Measurements from ENCODE around the gene KRTAP20-4.

Gene KRTAP20-4

GRCh38 chr21:30620522-30620921, at the start of gene KRTAP20-4:
TSS of gene KRTAP20-4 (plus strand) at chr21:30620627.
- DNase-seq: no peak

GRCh38 chr21:30577766-30578165, 42.7 kb upstream of the KRTAP20-4 start:
- no peak for DNase-seq

GRCh38 chr21:30579346-30579745, 41.1 kb upstream of the KRTAP20-4 start:
- DNase-seq: no peak

- DNase-seq: no peak
Observed at GRCh38 chr21:30580132-30580531, 40.3 kb upstream of the KRTAP20-4 start.

- DNase-seq: no peak
Observed at GRCh38 chr21:30582870-30583269, 37.6 kb upstream of the KRTAP20-4 start.

GRCh38 chr21:30590297-30590696, 30.1 kb upstream of the KRTAP20-4 start, which contains the start of gene KRTAP22-2:
TSS of gene KRTAP22-2 (minus strand) at chr21:30590397.
- no peak for DNase-seq

GRCh38 chr21:30592140-30592539, 28.3 kb upstream of the KRTAP20-4 start, which contains the start of gene KRTAP6-3:
TSS of gene KRTAP6-3 (plus strand) at chr21:30592440. CDS start at chr21:30592446, 6 bp downstream.
- no peak for DNase-seq

- no peak for DNase-seq
Observed at GRCh38 chr21:30598802-30599201, 21.6 kb upstream of the KRTAP20-4 start, which contains the start of gene KRTAP6-2. TSS of gene KRTAP6-2 (minus strand) at chr21:30598902. CDS start at chr21:30598874, 28 bp downstream.

- no peak for DNase-seq
Observed at GRCh38 chr21:30600787-30601186, 19.6 kb upstream of the KRTAP20-4 start, which contains the start of gene KRTAP22-1. TSS of gene KRTAP22-1 (plus strand) at chr21:30601087.

GRCh38 chr21:30605968-30606367, 14.5 kb upstream of the KRTAP20-4 start:
- no peak for DNase-seq

GRCh38 chr21:30612132-30612531, 8.3 kb upstream of the KRTAP20-4 start:
- DNase-seq: no peak

GRCh38 chr21:30613836-30614235, 6.6 kb upstream of the KRTAP20-4 start, which contains the start of gene KRTAP6-1:
TSS of gene KRTAP6-1 (minus strand) at chr21:30613930. CDS start at chr21:30613904, 26 bp downstream.
- no peak for DNase-seq

GRCh38 chr21:30615199-30615598, 5.2 kb upstream of the KRTAP20-4 start:
- DNase-seq: no peak

- no peak for DNase-seq
Observed at GRCh38 chr21:30616125-30616524, 4.3 kb upstream of the KRTAP20-4 start, which contains the start of gene KRTAP20-1. TSS of gene KRTAP20-1 (plus strand) at chr21:30616425. CDS start at chr21:30616455, 30 bp downstream.

- no peak for DNase-seq
Observed at GRCh38 chr21:30620080-30620479, 347 bp upstream of the KRTAP20-4 start.

GRCh38 chr21:30623362-30623761, 2.9 kb downstream of the KRTAP20-4 start:
- no peak for DNase-seq

- no peak for DNase-seq
Observed at GRCh38 chr21:30625449-30626165, 5.2 kb downstream of the KRTAP20-4 start.

- DNase-seq: no peak
Observed at GRCh38 chr21:30628109-30628508, 7.7 kb downstream of the KRTAP20-4 start.

GRCh38 chr21:30629200-30629599, 8.8 kb downstream of the KRTAP20-4 start:
- no peak for DNase-seq

GRCh38 chr21:30634906-30635305, 14.5 kb downstream of the KRTAP20-4 start, which contains the start of gene KRTAP20-2:
TSS of gene KRTAP20-2 (plus strand) at chr21:30635206. CDS start at chr21:30635264, 58 bp downstream.
- DNase-seq: no peak

- DNase-seq: no peak
Observed at GRCh38 chr21:30638686-30639085, 18.3 kb downstream of the KRTAP20-4 start.

GRCh38 chr21:30642564-30642963, 22.1 kb downstream of the KRTAP20-4 start, which contains the start of gene KRTAP20-3:
TSS of gene KRTAP20-3 (plus strand) at chr21:30642864.
- DNase-seq: no peak

GRCh38 chr21:30646904-30647414, 26.5 kb downstream of the KRTAP20-4 start:
- DNase-seq: no peak

GRCh38 chr21:30652891-30653290, 32.5 kb downstream of the KRTAP20-4 start:
- DNase-seq: no peak

Data from NCI-H1105 (cell line).